HK-2 (cell line): Measurements from ENCODE around the gene NOL6.
"Not testable (repeated sequence)": the region's sequence is repeated elsewhere in the genome, so short reads cannot be mapped to it uniquely, and the experiment has no call there.

ENCODE experiments used
- DNase-seq: peaks from one replicate; pipeline ENCODE4 v3.0.0-alpha.2; 2018; ENCODE audit not compliant: unreplicated experiment

NOL6 gene

DNA sequence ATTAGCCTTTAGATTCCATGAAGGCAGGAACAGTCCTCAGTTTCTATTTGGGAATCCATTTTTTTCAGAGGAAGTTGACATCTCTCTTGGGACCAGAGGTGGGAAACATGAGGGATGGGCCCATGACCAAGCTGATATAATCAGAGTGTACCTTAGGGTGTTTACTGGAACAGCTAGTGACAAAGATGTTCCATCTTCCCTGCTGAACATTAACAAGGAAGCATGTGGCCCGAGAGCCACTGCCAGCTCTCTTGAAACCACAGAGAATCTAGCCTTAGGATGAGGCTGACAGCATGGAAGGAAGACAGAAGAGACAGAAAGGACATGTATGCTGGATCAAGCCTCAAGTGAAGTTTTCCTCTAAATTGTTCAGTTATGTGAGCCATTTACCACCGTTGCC, 42.3 kb downstream of the NOL6 start:
- DNase-seq, result no peak

DNA sequence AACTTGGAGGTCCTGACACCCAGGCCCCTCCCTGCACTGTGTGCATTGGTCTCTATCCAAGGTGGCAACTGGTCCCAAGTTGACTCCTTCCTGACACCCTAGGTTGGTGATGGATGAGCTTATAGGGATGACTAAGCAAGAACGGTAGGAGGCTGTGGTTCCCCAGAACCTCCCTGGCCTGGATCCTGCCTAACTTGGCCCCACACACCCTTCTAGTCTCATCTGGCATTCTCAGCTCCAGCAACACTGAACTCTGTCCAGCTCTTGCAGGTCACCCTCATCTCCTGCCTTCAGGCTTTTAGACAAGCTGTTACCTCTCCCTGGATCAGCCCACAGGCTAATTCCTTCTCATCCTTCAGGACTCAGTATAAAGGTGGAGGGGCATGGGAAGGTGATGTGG, 42.8 kb downstream of the NOL6 start:
- no peak for DNase-seq

DNA sequence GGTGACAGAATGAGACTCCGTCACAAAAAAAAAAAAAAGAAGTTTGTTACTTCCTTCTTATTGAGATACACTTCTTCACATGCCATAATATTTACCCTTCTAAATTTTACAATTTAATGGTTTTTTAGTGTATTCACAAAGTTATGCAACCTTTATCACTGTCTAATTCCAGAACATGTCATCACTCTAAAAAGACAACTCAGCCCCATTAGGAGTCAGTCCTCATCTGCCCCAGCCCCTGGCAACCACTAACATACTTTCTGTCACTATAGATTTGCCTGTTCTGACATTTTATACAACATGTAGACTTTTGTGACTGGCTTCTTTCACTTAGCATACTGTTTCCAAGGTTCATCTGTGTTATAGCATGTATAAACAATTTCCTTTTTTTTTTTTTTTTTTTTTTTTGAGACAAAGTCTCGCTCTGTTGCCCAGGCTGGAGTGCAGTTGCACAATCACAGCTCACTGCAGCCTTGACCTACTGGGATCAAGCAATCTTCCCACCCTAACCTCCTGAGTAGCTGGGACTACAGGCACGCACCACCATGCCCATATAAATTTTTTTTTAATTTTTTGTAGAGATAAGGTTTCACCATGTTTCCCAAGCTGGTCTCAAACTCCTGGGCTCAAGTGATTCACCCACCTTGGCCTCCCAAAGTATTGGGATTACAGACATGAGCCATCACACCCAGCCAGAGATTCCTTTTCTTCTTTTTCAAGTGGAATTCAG, 44.3 kb downstream of the NOL6 start:
- DNase-seq, result no peak

DNA sequence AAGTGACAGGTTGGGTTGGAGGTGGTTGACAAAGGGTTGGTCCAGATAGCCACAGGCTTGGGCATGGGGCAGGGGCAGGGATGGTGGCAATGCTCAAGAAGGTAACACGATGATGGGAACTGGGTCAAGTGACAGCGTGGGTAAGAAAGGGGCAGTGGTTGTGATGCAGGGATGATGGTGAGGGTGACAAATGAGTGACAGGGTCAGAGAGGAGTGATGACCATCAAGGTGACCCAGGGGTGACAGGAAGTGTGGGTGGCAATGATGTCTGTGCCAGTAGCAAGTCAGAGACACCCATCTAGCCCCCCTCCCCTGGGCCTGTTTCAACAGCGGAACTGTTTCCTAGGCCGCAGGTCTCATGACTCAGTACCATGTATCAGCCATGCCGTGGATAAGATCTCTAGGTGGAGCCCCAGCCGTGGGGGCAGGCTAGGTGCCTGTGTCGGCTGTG, 46.9 kb downstream of the NOL6 start:
- DNase-seq, result no peak

DNA sequence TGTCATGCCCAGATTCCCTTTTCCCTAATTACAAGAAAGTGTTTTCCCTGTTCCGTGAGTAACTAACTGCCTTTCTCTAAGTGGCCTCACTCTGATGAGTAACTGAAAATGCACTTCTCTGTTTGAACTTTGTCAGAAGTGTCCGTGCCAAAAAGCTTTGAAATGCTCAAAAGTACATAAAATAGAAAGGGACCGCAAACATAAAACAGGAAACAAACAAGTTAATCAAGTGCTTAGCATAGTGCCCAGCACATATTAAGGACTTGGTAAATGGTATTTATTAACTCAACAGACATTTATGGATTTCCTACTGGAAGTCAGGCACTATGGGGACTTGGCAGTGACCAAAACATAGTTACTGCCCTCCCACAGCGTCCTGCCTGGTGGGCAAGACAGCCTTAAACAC, 48.6 kb downstream of the NOL6 start:
- no peak for DNase-seq

DNA sequence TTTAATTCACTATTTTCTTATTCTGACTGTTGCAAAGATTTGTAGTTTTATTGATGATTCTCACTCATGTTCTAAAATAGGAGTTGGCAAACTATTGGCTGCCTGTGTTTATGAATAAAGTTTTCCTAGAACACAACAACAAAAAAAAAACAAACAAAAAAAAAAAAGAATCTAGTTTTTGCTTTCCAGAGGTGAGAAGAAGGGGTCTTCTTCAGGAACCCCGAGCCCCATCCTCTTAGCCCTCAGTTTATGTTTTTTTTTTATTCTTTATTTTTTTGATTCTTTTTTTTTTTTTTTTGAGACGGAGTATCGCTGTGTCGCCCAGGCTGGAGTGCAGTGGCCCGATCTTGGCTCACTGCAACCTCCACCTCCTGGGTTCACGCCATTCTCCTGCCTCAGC, 49.2 kb downstream of the NOL6 start:
- DNase-seq, result not testable (repeated sequence)

DNA sequence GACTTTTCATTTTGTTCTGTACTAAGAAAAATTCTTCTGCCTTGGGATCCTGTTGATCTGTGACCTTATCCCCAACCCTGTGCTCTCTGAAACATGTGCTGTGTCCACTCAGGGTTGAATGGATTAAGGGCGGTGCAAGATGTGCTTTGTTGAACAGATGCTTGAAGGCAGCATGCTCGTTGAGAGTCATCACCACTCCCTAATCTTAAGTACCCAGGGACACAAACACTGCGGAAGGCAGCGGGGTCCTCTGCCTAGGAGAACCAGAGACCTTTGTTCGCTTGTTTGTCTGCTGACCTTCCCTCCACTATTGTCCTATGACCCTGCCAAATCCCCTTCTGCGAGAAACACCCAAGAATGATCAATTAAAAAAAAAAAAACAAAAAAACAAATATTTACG, 49.7 kb downstream of the NOL6 start:
- not testable (repeated sequence) for DNase-seq

DNA sequence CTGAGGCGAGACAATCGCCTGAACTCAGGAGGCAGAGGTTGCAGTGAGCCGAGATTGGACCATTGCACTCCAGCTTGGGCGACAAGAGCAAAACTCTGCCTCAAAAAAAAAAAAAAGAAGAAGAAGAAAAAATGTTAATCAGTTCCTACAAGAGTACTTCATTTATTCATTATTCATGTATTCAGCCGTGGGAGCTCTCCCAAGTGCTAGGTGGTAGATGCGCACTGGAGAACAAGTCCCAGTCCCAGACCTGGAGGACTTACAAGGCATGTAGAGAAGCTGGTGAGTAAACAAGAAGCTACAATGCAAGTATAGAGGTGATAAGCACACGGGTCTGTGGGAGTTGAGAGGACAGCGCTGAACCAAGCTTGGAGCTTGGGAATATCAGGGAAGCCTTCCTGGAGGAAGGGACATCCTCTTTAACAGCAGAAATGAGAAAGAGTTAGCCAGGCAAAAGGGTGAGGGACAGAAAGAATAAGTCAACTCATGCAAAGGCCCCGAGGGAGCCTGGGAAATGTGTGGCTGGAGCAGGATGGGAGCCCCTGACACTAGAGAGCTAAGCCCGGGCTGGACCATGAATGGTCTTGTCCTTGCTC, 53.9 kb downstream of the NOL6 start:
- no peak for DNase-seq

DNA sequence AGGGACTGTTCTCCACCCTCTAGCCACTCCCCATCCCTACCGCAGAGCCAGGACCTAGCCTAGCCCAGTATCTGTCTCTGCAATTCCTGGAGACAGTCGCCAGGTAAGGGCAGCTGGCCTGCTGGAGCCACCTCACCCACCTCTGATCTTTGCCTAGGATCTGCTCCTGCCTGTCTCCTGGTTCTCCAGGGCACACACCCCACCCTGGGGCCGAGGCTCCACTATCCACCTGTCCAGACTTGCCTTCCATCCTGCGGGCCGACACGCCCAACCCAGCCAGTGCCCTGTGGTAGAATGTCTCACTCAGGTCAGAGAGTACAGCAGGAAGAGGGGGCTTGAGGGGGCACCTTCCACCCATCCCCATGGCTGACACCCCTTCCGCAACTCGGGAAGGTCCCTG, 55.6 kb downstream of the NOL6 start:
- no peak for DNase-seq

DNA sequence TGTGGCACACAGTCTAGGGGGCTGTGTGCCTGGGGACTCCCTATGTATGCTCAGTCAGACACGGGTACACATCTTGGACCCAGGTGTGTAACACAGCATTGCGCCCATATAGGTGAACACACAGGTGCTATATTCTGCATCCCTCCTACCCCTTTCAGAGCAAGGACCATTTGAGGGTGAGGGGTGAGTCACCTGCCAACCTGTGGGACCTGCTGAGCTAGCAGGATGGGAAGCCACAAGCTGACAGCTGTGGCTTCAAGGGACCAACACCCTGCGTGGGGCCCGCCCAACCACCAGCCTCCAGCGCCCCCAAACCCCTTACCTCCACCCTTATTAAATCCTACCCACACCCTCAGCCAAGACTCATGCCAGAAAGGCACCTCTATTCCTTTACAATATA, 56.7 kb downstream of the NOL6 start:
- no peak for DNase-seq

DNA sequence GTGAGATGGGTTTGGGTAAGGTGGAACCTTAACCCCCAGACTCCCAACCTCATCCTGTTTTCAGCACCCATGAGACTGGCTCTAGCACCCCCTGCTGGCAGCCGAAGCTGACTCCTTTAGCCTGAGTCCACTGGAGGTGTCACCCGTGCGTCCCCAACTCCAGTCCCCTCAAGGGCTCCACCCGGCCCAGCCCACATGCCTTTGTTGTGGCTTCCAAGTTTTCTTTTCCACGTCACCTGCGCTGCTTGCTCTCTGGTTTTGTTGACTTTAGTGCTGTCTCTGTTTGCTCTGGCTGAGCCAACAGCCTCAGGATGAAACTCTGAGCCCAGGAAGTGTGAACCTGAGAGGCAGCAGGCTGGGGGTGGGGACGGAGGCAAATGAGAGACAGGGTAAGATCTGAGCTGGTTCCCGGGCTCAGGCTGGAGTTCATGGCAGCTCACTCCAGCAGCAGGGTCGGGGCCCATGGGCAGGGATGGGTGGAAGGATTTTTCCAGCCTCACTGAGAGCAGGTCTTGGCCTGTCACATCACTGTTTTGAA, 58.2 kb downstream of the NOL6 start:
- peak; percentile 38 for DNase-seq

DNA sequence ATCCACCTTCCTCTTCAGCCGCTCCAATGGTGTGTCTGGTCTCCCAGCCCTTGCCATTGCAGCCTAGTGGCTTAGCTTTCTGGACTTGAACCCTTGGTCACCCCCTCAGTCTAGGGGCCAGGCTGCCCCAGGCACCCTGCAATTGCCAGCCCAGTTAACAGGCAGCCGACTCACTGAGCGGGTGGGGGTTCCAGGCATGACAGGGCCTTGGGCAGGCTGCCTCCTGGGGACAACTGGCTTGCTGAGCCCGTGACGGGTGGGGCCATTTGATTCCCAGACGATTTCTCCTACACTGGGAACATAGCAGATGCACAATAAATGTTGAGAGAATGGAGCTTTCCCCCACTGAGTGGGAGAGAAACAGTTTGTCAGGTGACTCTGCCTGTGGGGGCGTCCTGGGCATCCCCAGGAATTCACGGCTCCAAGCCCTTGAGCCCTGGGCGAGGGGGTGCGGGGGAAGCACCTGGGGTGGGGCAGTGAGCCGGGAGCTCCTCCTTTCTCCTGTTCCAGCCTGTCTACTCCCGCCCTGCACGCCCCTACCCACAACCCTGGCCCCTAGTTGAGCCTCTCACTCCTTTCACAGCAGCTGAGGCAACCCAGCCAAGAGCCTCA, 58.7 kb downstream of the NOL6 start:
- no peak for DNase-seq

DNA sequence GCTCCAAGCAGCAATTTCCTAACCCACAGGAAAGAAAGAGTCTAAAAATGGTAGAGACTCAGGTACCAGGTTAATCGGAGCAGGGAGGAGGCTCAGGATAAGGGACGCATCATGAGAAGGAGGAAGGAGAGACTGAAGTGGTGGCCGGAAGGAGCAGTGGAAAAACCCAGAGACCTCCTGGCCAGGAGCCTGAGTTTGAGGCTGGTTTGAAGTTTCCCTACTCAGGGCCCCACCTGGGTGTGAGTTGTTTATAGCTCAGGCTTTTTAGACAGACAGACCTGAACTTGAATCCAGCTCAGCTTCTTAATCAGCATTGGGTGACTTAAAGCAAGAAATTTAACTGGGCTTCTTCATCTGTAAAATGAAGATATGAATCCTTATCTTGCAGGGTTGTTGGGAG, 59.5 kb downstream of the NOL6 start:
- DNase-seq, result no peak
